Jurkat, Clone E6-1 (cell line): ENCODE results near the gene CDC26. TPM values are rescaled to one million over a fixed set of nuclear protein-coding genes. Genes with fewer than 3 reads are reported as not detected.
A peak's percentile ranks its signal among the peaks of the same experiment; 100 is the strongest.

Experiments
- DNase-seq: peaks from one replicate; pipeline ENCODE4 v3.0.0-alpha.2; 2011; ENCODE audit warnings: low read depth, low spot score
- H3K4me3 ChIP-seq: 2 replicates; pipeline ENCODE4 v1.5.1; 2011; ENCODE audit warnings: mild to moderate bottlenecking, low read length, control low read depth, moderate library complexity
- polyA plus RNA-seq: library from polyadenylated mRNA; unstranded; fragments of >200 nt; gene quantifications from one replicate; pipeline ENCODE4 v1.2.1, GENCODE V29; 2012; ENCODE audit warnings: missing spikeins; ENCODE audit not compliant: insufficient read length, insufficient read depth

Gene CDC26
- 44.0 TPM for polyA plus RNA-seq

- DNase-seq: peak; percentile 95
- H3K4me3 ChIP-seq: peak within 1 kb of the TSS; percentile 83
Observed at GRCh38 chr9:113275157-113276131, at the start of gene CDC26, which contains the start of gene PRPF4. Gene CDC26, minus strand, starts transcription at chr9:113275572. Its CDS starts 3,065 bp downstream, at chr9:113272507. Gene PRPF4, plus strand, starts transcription at chr9:113275658. Its CDS starts 86 bp downstream, at chr9:113275744.

- H3K4me3 ChIP-seq: no peak overlapping the region
- no peak for DNase-seq
Observed at GRCh38 chr9:113322671-113323070, 47.3 kb upstream of the CDC26 start.

GRCh38 chr9:113320051-113320450, 44.7 kb upstream of the CDC26 start:
- no peak overlapping the region for H3K4me3 ChIP-seq
- no peak for DNase-seq

- H3K4me3 ChIP-seq: no peak overlapping the region
- no peak for DNase-seq
Observed at GRCh38 chr9:113319054-113319453, 43.7 kb upstream of the CDC26 start.

- H3K4me3 ChIP-seq: no peak overlapping the region
- no peak for DNase-seq
Observed at GRCh38 chr9:113317777-113318176, 42.4 kb upstream of the CDC26 start.

- no peak overlapping the region for H3K4me3 ChIP-seq
- DNase-seq: no peak
Observed at GRCh38 chr9:113316030-113316429, 40.7 kb upstream of the CDC26 start.

- H3K4me3 ChIP-seq: no peak overlapping the region
- no peak for DNase-seq
Observed at GRCh38 chr9:113315231-113315630, 39.9 kb upstream of the CDC26 start.

- no peak overlapping the region for H3K4me3 ChIP-seq
- DNase-seq: no peak
Observed at GRCh38 chr9:113313261-113313660, 37.9 kb upstream of the CDC26 start.

GRCh38 chr9:113311961-113312360, 36.6 kb upstream of the CDC26 start:
- DNase-seq: no peak

GRCh38 chr9:113310538-113310937, 35.2 kb upstream of the CDC26 start:
- no peak overlapping the region for H3K4me3 ChIP-seq
- no peak for DNase-seq

More at GRCh38 chr9:113311961-113312360, 36.6 kb upstream of the CDC26 start:
- no peak overlapping the region for H3K4me3 ChIP-seq

GRCh38 chr9:113309204-113309813, 33.9 kb upstream of the CDC26 start:
- peak; percentile 18 for DNase-seq
- H3K4me3 ChIP-seq: no peak overlapping the region

GRCh38 chr9:113307396-113307975, 32.1 kb upstream of the CDC26 start:
- DNase-seq: no peak
- no peak overlapping the region for H3K4me3 ChIP-seq

- no peak overlapping the region for H3K4me3 ChIP-seq
- no peak for DNase-seq
Observed at GRCh38 chr9:113306566-113306965, 31.2 kb upstream of the CDC26 start.

GRCh38 chr9:113302792-113303418, 27.5 kb upstream of the CDC26 start, which contains the start of gene RNF183:
Gene RNF183, minus strand, starts transcription at chr9:113303376. Its CDS starts 5,192 bp downstream, at chr9:113298184.
- DNase-seq: no peak
- no peak within 1 kb of the TSS for H3K4me3 ChIP-seq

- no peak overlapping the region for H3K4me3 ChIP-seq
- DNase-seq: no peak
Observed at GRCh38 chr9:113301548-113301947, 26.2 kb upstream of the CDC26 start.

- DNase-seq: no peak
- no peak overlapping the region for H3K4me3 ChIP-seq
Observed at GRCh38 chr9:113299800-113300292, 24.5 kb upstream of the CDC26 start.

GRCh38 chr9:113298924-113299770, 23.8 kb upstream of the CDC26 start:
- DNase-seq: no peak
- no peak overlapping the region for H3K4me3 ChIP-seq

GRCh38 chr9:113298311-113298710, 22.9 kb upstream of the CDC26 start:
- no peak for DNase-seq
- H3K4me3 ChIP-seq: no peak overlapping the region
